Testis (tissue), 2 donors: ENCODE results near the gene ICA1.

Source experiments
- POLR2A ChIP-seq: fragments of 450-650 bp; IDR thresholded peaks from one replicate; pipeline ENCODE4 v1.6.1; 2017; ENCODE audit warnings: antibody characterized with exemption, mild to moderate bottlenecking, moderate library complexity
- TF ChIP-seq, protein P1 (sequence below), 3 experiments: fragments of 450-650 bp in 2 of 3; fragments of 200-600 bp in 1 of 3; sonication (generic) in 1 of 3; IDR thresholded peaks; one replicate each; pipeline ENCODE4 v1.5.1; 2016 to 2019; ENCODE audit warnings: antibody characterized with exemption in 3 of 3, mild to moderate bottlenecking in 2 of 3, moderate library complexity in 1 of 3

- TF ChIP-seq, protein P1, sequence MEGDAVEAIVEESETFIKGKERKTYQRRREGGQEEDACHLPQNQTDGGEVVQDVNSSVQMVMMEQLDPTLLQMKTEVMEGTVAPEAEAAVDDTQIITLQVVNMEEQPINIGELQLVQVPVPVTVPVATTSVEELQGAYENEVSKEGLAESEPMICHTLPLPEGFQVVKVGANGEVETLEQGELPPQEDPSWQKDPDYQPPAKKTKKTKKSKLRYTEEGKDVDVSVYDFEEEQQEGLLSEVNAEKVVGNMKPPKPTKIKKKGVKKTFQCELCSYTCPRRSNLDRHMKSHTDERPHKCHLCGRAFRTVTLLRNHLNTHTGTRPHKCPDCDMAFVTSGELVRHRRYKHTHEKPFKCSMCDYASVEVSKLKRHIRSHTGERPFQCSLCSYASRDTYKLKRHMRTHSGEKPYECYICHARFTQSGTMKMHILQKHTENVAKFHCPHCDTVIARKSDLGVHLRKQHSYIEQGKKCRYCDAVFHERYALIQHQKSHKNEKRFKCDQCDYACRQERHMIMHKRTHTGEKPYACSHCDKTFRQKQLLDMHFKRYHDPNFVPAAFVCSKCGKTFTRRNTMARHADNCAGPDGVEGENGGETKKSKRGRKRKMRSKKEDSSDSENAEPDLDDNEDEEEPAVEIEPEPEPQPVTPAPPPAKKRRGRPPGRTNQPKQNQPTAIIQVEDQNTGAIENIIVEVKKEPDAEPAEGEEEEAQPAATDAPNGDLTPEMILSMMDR (IDR thresholded peaks at IDR 0.05): no peak
- TF ChIP-seq POLR2A: no peak
Measured at GRCh38 chr7:8285155-8285554, 23.2 kb upstream of the ICA1 start.
